Measurements from ENCODE around the gene ZC3H14.

DNA sequence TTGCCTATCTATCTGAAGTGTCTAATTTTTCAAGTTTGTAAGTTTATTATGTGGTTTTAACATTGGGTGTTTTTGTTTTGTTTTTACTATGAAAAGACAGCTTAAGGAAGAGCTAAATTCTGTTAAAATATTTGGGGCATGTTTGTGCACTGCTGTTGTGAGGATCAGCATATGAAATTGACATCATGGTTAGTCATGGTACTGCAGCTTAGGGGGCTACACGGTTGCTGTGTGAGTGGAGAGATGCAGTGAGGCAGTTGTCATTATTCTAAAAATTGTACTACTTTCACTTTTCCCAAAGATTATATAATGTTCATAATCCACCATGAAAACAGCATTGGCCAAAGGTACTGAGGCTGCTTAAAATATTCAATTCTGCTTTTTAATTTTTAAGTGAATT is 49.0 kb downstream of the ZC3H14 start:
- TF ChIP-seq POLR2A (IDR thresholded peaks at IDR 0.05) (no peak), CTCF (IDR thresholded peaks at IDR 0.05) (no peak)
